NCI-H460 (cell line): ENCODE results near the gene NENF. TPM values are rescaled to one million over a fixed set of nuclear protein-coding genes. Genes with fewer than 3 reads are reported as not detected.
A peak's percentile ranks its signal among the peaks of the same experiment; 100 is the strongest.

ENCODE experiments used
- DNase-seq: peaks from one replicate; pipeline ENCODE4 v3.0.0-alpha.2; 2016; ENCODE audit warnings: low read depth; ENCODE audit errors: extremely low read depth
- total RNA-seq: library from RNA; depleted of rRNA; stranded (reverse); fragments of >200 nt; shearing (Covaris generic); gene quantifications from 2 replicates; pipeline ENCODE4 v1.2.3, GENCODE V29; 2014

NENF gene
- total RNA-seq, 1 experiment from 2014 or later = 101 TPM

DNA sequence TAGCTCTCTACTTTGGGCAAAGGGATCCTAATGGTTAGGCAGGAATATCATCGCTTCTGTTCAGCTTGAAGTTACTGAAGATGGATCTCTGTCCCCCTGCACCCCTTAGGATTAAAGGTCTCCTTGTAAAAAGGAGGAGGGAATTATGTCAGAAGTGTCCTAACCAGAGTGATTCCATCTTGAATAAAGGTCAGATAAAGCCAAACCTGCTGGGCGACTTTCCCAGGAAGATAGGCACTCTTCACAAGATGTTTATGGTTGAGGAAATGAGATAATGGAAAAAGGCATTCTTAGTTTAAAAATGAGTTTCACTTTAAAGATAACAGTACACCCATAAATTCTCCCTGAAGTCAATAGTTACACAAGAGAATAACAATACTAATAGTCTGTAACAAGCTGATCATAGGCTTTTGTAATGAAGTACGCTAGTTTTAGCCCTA lies 1.7 kb upstream of the NENF start:
- no peak for DNase-seq

DNA sequence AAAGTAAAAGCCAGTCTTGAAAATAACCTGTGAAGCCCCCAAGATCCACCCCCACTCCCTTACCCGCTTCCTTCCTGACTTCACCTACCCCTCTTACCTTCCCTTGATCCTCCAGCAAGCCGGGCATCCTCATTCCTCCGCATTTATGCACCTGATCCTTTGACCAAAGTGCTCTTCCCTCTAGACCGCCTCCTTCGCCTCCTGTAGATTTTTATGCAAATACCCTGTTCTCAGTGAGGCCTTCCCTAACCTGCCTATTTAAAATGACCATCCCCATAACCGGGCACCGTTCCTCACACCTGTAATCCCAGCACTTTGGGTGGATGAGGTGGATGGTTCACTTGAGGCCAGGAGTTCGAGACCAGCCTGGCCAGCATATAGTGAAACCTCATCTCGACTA lies 1.1 kb upstream of the NENF start:
- no peak for DNase-seq

DNA sequence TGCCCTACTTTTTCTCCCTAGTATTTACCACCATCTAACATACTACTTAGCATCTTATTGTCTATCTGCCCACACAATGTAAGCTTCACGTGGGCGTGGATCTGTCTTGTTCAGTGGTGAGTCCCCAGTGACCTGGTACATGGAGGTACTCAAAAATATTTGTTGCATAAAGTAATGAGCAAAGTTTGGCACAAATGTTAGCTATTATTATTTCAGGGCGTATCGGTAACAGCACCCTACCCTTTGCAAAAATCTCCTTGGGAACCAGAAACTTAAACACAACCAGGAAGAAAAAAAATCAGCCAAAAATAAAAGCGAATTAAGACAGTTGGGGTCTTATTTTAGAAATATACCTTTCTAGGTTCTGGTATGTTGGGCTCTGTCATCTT lies 454 bp upstream of the NENF start:
- no peak for DNase-seq

DNA sequence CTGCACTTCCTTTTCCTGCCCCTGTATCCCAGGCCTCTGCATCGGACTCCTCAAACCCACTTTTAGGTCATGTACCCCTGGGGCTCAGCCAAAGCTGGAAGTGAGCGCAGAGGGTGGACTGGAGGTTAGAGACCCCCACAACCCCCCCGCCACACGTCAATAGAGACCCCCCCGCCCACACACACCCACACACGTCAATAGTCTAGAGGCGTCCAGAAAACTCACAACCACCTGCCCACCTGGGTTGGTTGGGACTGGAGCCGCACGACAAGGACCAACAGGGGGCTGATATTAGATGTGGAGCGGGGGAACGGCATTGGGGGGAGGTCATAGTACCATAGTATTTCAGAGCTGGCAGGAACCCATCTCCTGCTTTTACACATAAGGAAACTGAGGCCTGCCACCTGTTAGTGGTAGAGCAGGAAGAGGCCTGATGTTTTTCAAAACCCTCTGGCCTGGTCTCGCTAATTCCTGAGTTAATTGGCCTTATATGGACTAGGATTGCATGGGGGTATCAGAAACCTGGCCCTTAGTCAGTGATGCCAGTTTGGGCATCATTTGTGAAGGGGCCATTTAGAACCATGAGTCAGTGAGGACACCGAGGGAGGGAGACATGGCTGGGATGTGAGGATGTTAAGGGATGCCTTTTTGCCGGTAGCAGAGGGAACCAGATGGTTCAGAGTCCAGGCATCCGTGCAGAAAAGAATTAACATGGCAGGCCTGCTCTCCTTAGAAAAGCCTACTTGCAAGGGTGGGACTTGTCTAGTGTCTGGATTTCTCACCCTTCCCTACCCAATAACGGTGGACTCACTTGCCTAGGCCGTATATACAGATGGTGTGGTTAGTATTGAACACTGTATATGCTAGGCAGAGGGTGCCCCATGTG lies 1.1 kb downstream of the NENF start:
- no peak for DNase-seq

DNA sequence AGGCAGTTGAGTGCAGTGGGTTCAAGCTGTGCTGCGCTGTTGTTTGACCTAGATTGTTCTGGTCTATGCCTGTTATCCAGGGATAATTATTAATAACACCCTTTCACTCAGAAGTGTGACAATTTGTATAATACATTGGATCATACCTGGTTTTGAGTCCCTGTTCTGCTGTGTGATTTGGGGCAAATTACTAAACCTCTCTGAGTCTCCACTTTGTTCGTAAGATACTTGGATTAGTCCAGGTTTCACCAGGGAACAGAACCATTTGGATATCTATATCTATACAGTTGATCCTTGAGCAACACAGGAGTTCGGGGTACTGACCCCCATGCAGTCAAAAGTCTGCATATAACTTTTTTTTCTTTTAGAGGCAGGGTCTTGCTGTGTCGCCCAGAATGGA lies 2.3 kb downstream of the NENF start:
- DNase-seq = no peak

DNA sequence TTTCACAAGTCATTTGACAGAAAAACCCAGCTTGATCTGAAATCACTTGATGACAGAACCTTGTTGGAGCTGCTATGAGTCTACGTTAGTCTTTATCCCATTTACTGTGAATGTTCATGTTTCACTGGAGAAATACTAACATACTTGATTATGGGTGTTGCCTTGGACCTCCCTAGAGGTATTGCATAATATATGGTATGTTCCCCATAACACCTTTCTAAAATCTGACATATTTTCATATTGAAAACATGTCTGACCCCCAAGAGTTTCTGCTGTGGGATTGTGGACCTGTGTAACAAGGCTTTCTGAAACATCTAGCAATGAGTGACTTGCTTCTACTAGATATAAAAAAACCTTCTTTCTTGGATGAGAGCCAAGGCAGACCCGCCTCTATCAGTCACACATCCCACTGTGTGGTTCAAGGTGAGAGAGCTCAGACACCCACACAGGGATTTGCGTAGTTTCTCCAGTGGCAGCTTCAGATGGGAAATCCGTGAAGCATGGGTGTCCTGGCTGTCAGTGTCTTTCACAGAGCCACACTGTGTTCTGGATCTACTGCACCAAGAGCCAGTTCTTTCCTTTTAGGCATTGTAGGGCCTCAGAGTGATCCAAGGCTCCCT lies 4.6 kb downstream of the NENF start:
- no peak for DNase-seq

DNA sequence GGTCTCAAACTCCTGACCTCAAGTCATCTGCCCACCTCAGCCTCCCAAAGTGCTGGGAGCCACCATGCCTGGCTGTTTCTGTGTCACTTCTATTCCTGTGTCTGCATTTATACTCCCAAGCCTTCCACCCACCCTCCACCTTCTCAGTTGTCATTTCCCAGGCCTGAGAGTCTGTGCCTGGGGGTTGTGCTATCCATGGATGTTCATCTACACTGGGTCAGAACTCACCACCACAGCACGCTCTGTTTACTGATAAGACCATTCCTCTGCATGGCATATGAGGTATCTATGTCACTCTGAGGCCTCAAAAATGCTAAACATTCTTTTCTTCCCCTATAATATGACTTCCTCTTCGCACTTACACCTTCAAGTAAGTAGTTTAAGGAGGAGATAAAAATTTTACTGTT lies 6.1 kb downstream of the NENF start:
- DNase-seq = no peak

DNA sequence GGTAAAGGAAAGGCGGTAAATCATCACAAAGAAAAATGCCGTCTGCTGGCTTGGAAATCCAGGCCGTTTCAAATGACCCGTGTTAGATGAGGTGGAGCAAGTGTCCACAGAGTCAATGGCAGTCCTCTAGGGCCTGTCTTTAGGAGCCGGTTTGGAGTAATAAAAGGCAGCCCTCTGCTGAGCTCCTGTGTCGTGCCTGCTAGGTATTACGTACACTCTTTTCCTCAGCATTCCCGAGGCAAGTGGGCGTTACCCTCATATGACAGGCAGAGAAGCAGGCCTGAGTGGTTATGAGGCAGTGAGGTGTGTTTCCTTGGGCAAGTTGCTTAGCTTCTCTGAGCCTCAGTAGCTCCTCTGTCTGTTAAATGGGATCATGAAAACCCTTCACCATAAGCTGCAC lies 7.7 kb downstream of the NENF start:
- DNase-seq = no peak

DNA sequence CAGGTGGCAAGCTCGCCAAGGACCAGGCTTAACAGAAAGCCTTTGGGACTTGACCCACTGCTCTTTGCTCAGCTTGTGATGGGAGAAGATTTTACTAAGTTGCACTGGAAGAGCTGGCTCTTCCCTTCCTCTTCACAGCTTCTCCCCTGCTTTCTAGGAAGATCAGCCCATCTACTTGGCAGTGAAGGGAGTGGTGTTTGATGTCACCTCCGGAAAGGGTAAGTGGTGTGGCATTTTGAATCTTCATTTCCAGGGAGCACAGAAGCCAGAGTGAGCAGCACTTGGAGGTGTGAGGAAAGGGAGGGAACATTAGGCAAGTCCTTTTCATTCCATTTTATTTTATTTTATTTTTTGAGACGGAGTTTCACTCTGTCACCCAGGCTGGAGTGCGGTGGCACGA lies 9.7 kb downstream of the NENF start:
- no peak for DNase-seq

DNA sequence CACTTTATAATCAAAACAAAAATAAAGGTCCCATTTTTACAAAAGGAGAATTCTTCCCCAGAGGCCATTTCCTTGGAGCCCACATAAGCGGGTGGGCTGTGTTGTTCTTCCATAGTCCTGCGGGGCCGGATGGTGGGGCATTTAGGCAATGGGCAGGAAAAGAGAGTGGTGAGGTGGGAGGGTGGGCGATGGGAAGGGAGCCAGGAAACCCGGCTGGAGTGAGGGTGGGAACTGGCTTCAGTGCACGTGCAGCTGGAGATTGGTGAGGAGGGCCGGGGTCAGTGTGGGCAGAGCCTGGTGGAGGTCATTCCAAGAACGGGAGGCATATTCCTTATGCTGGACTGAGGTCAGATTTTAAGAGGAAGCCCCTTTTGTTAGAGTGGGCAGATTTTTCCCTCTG lies 13.6 kb downstream of the NENF start:
- no peak for DNase-seq

DNA sequence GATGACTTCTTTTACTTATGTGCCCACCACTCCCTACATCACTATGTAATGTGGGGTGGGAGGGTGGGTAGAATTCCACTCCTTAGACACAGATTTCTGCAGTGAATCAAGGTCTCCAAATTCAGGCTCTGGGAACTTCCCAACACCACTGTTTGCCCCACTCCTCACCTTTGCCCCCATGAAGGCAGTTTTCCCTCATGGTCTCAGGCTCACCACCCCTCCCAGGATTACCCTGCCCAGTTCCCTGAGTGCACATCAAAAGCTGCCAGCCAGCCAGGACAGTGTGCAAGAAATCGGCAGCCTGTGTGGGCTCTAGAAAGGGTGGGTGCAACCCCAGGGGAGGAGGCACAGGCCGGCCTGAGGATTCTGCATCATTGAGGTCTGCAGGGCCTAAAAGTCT lies 14.8 kb downstream of the NENF start:
- no peak for DNase-seq

DNA sequence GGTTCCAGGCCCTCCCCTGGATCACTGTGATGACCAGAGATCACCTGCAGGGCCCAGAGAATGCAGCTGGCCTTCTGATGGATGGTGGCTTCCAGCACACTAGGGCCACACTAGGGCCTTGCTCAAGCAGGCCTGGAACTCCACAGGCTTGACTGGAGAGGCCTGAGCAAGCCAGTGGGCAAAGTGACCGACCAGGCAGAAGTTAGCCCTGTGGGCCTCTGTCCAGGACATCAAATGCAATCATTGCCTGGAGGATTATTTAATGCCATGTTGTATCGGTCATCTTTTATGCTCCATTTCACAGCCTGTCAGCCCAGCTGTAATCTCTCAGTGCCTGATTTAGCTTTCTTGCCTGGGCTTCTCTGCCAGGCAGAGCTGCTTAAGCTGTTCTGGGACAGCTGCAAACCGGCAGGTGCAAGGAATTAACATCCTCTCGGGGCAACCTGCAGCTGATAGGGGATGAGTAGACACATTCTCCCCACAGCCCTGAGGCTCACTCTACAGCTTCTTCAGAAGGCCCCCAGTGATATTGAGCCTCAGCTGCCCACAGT lies 17.7 kb downstream of the NENF start:
- DNase-seq = no peak

DNA sequence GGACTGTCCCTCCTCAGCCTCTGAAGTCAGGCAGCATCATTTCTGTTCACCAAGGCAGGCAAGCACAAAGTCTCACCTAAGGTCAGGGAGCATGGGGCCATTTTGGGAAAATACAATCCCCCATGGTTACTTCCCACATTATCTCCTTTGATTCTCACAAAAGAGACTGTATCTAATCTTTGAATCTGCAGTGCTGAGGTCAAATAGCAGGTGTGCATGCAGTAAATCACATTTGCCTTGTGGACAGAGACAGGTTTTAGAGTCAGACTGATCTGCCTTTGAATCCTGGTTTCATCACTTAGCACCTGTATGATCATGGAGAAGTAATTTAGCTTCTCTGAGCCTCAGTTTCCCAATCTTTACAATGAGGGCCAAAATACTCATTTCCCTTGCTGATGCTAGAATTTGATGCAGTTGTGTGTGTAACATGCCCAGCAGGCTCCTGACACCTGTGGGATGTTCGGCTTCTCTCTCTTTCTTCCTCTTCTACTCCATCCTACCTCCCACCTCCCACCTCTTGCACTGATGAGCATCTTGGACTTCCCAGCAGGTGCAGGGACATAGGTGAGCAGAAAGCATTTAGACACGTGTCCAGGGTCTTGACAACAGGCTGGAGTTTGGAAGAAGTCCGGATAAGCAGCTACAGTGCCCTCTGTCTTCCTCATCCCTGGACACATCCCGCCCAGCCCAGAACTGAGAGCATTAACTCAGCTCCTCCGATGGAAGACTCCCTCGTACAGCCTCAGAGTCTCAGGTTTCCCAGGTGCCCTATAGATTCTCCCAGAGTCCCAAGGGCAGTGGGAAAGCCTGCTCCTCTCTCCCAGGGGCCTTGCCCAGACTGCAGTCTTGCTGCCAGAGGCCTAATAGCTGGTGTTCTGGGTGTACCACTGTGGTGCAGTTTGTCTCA lies 18.9 kb downstream of the NENF start:
- no peak for DNase-seq

DNA sequence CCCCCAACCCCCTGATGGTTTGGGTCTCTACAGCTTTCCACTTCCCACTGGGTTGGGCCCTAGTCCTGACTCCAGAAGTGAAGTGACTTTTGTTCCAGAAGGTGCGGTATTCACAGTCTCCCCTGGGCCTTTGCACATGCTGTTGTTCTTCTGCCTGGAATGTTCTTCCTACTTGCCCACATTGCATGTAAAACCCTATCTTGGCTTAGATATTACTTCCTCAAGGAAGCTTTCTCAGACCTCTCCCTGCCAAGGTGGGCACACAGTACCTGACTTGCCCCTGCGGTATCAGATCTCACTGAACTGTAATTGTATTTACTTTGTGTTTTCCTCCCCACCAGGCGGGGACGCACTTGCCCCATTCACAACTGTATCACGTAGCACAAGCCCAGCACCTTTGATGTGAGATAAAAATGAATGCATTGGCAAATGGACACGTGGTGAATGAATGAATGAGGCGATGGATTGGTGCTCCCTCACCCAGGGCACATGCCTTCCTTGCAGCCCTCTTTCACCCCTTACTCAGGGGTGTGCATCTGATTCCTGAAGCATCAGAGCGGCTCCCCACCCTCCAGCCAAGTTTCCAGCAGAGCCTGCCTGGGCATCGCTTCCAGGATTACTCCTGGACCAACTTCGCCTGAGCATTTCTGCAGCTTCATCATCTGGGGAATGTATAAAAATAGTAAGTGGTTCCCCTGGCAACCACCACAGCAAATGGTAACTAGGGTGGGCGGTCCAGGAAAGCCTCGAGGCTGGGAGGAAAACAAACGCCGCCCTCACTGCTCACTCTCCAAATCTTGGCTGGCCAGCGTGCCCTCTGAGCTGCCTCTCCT lies 19.8 kb downstream of the NENF start:
- DNase-seq = no peak

DNA sequence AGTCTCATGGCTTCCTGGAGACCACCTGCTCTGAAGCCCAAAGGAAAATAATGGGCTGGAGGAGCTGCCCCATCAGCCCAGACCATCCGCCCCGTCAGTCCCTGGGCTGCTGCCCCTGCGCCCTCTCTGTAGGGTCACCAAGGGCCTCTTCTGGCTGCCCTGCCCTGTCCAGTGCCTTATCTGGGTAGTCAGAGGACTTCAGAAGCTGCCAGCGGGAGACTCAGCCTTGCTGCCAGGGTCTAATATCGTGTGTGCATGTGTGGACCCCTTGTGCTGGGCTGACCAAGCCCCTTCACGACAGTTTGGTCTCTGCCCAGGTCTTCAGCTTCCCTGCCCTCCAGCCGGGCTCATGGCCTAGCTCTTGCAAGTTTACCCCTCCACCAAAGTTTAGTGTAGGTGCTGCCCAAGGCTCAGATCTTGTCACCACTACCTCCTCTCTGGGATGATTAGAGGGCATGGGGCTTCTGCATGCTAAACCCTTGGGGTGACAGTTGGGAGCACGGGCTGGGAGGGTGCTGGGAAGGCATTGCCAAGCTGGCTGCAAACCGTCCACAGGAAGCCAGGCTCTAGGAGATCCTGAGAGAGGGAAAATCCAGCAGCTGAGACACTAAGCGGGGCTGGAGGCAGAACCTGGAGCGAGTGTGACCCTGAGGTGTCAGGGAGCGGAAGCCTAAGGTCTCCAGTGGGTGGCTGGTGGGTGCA lies 20.6 kb downstream of the NENF start:
- DNase-seq = no peak

DNA sequence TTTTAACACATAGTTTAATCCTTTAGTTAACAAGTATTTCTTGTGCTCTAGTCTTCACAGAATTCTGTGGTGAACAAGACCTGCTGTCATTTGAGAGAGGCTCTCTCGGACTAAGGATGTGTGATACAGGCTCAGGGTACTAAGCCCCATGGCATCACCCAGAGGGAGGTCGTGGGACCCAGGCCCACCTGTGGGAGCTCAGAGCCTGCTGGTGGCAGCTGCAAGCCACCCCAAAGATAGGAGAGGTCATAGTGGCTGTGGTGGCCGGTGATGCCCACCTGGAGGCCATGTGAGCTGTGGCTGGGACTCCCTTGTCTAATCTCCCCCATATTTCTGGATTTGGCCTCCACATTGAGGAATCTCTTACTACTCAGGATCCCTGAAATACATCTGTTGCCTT lies 22.0 kb downstream of the NENF start:
- DNase-seq = no peak

DNA sequence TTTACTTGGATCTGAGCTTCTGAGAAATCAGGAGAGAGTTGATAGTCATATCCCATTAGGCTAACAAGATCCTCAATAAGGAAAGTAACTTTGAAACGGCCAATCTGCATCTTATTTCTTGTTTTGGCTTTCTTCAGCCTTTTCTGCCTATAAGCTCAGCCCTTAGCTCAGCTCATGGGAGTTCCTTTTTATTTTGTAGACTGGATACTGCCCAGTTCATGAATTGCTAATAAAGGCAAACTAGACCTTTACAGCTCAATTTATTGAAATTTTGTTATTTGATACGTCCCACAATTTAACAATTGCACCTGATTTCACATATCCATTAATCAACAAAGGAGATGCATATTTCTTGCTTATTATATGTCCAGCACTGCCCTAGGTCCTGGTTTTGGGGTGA lies 22.7 kb downstream of the NENF start:
- DNase-seq = no peak

DNA sequence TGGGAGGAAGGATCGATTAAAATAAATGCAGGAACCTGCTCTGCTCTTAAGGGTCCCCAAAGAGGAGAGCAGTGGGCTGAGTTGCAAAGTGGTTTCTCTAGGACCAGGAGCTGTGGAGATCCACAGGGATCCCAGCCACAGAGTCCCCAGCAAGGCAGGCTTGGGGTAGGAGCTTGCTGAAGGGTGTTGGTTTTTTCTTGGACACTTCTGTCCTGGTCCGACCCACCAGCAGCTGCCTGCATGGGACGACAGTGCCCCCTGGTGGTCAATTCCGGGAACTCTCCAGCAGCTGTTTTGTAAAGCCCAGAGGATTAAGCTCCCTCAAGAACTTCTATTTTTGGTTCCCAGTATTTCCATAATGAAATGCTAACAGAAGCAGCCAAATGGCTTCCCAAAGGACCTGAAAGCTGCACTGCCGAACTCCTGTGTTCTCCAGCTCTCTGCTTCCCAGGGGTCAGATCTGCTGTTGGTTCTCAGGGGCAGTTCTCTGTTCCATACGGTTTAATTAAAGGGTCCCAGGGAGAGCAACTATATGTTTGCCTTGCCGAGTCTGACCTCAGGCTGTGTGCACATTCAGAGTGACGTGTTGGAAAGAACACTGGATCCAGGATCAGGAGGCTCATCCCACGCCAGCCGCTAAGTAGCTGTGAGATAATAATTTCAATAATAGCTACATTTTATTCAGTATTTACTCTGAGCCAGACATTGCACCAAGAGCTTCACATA lies 23.2 kb downstream of the NENF start:
- peak; percentile 74 for DNase-seq
